Measurements from ENCODE around the gene NOC2L.
A peak's percentile ranks its signal among the peaks of the same experiment; 100 is the strongest.
"Not testable (repeated sequence)": the region's sequence is repeated elsewhere in the genome, so short reads cannot be mapped to it uniquely, and the experiment has no call there.

NOC2L gene

DNA sequence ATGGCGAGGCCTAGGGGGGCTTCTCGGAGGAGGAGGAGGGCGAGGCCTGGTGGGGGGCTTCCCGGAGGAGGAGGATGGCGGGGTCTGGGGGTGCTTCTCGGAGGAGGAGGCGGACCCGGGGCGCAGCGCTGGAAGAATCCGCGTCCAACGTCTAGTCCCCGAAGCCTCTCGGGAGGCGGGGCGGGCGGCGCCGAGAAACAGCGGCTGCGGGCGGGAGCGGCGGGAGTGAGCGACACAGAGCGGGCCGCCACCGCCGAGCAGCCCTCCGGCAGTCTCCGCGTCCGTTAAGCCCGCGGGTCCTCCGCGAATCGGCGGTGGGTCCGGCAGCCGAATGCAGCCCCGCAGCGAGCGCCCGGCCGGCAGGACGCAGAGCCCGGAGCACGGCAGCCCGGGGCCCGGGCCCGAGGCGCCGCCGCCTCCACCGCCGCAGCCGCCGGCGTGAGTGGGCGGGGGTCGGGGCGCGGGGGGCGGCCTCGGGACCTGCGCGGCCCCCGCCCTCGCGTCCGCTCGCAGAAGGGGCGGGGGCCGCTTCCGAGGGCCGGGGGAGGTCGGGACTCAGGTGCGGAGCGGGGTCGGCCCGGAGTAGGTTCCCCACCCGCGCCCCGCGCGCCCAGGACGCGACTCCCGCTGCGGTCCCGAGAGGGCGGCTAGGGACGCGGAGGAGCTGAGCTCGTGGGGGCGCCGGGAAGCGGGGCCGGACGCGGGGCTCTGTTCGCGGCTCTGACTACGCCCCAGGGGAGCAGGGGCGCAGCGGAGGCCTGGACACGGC, 1.5 kb upstream of the NOC2L start, which contains the start of gene KLHL17:
TSS of gene KLHL17 (plus strand) at position 222 of the 769 bp plus-strand sequence. CDS start at position 332, 110 bp downstream.
- peak; percentile 47 for DNase-seq

DNA sequence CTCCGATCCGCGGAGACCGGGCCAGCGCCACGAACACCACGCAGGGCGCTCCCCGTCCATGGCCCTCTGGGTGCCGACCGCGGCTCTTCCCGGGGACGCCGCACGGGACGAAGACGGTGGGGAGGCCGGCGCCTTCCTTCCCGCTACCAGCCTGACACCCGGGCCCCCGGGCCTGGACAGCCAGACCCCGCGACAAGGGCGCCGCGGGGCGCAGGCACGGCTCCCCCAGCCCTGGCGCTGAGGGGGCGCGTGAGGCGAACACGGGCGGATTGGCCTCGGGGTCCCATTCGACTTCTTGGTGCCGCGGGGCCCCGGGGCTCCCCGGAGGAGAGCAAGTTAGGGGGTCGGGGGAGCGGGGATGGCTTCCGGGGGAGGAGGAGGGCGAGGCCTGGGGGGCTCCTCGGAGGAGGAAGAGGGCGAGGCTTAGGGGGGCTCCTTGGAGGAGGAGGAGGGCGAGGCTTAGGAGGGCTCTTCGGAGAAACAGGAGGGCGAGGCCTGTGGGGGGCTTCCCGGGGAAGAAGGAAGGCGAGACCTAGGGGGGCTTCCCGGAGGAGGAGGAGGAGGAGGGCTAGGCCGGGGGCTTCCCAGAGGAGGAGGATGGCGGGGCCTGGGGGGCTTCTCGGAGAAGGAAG, 791 bp upstream of the NOC2L start:
- DNase-seq, result no peak

DNA sequence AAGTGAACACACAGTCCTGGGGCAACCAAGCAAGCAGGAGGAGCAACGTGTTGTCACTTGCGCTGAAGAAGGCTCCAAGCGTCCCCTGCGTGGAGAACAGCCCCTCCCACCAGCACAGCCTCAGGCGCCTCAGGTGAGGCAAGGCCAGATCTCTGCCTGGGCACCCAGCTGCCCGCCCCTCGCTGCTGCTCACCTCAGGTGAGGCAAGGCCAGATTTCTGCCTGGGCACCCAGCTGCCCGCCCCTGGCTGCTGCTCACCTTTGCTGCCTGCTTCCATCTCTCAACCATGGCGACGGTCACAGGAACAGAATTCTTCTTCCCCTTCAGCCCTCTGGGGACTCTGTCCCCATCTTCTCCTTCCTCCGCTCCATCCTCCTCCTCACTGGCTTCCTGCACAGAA, 2.4 kb downstream of the NOC2L start:
- DNase-seq, result no peak

DNA sequence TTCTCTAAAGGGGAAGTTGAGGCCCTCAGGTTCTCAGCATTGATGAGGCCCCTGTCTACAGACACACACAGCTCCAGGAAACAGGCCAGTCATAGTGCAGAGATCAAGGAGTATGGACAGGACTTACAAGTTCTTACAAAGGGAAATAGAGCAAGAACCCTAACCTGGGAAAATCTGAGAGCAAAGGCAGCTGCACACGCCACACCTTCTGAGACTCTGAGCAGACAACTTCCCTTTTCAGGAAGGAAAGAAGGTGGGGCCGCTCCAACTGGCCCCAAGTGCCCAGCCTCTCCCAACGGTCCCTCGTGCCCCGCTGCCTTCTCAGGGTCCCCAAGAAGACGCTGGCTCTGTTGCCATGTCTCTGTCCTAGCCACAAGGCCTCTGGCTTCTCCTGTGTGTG, 3.6 kb downstream of the NOC2L start:
- no peak for DNase-seq

DNA sequence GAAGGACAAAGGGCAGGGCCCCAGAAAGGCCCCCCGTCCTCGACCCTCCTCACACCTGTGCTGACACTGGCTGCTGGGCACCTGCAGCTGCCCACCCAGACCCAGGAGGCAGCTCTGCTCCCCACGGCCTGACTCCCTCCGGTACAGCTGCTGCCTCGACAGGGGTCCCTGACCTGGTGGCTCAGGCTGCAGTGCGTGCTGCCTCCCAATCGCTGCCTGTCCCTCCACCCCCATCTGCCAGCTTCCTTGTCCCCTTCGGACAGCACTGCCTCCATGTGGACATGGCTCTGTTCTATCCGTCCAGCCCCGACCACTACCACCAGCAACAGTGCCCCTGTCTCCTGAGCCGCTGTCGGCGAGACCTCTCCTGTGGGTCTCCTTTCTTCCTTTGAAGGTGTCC, 4.1 kb downstream of the NOC2L start:
- DNase-seq, result no peak

DNA sequence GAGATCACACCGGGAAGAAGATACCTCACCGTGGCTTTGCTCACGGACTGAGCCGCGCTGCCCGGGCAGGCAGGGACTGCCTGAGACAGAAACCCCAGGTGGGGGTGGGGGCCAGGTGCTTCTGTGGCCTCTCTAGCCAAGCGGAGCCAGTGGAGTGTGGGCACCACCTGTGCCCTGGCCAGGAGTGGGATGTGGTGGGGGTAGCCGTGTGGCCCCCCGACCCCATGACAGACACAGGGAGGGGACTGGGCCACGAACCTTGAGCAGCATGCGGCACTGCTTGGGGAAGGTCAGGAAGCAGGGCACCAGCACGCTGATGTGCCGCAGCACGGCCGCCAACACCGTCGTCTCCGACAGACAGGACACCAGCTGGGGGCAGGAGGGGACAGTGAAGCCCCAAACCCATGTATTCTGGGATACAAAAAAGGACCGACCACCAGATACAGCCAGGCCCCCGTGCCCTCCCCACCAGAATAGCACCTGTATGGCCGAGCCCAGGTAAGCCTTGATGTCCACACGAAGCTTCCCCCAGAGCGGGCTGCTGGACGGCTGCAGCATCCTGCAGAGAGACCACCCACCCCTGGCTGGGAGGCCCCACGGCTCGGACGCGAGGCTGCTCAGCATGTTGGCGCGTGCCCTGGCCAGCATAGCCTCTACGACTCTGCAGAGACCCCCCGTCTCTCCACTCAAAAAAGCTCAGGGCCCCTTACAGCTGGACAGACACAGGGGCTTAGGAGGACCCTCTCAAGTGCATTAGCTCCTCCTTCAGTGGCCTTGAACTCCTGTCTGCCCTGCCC, 5.3 kb downstream of the NOC2L start:
- DNase-seq, result no peak

DNA sequence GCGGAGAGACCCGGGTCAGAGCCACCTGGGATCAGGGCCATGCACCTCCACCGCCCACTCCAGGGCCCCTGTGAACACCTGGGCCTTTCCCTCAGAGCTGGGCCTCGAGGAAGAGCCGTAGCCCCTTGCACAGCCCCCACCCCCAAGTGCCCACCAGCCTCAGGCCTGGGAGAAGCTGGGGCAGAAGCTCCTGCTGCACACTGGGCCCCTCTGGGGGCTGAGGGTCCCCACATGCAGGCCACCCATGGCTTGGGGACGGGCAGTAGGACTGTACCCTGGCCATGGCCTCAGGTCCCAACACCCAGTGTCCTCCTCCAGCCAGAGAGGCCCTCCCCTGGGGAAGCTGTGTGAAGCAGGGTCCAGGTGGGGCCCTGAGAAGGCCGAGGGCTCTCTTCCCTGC, 6.5 kb downstream of the NOC2L start:
- DNase-seq, result no peak

DNA sequence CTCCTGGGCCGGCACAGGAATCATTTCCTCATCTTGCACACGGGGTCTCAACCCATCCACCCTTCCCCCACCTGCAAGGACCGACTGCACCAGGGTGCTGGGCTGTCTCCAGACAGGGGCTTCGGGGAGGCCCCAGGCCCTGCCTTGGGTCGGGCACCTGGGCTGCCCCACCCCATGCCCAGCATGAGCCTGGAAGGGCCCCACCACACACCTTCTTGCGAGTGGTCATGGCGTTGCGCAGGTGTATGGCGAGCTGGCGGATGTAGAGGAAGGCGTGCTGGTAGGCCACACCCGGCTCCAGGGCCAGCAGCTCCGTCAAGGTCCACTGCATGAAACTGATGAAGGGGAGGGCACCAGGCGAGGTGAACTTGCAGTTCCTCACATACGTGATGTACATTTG, 6.9 kb downstream of the NOC2L start:
- no peak for DNase-seq

DNA sequence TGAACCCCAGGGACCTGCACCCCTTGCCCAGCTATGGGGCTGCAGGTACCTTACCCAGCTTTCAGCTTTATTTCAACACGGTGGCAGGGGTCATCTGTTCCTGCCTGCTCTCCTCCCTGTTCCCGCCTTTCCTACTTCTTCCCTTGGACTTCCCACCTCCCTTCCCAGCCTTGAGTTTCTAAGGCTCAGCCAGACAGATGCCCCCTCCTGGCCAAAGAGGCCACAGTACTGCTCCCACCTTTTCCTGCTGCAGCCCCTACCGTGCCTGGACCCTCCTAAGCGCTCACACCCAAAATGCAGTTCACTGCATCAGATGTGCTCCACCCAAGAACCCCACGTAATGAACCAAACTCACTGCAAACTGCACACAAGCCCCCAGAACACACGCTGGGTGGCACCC, 7.7 kb downstream of the NOC2L start:
- DNase-seq, result no peak

DNA sequence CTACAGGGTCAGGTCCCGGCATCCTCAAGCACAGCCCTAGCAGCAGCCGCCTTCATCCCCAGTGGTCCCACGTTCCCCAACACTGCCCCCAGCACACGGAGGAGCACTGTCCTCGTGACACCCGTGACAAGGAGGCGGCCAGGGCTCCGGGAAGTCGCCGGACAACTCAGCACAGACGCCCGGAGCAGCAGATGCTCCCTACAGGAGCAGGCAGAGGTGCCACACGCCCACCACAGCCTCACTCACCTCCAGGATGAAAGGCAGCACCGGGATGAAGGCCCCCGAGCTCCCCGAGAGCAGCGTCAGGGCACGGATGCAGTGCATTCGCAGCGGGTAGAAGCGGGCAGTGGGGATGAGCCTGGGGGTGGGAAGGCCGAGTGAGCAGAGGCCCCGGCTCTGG, 8.2 kb downstream of the NOC2L start:
- no peak for DNase-seq

DNA sequence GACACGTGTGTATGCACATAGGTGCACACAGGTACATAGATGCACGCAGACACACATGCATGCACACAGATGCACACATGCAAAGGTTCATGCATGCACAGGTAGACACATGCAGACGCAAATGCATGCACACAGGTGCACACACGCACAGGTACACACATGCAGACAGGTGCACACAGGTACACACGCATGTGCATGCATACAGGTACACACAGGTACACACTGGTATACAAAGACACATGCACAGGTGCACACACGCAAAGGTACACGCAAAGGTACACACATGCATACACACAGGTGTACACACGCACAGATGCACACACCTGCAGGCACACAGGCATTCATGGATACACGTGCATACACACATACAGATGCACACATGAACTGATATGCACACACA, 8.8 kb downstream of the NOC2L start:
- DNase-seq, result no peak

DNA sequence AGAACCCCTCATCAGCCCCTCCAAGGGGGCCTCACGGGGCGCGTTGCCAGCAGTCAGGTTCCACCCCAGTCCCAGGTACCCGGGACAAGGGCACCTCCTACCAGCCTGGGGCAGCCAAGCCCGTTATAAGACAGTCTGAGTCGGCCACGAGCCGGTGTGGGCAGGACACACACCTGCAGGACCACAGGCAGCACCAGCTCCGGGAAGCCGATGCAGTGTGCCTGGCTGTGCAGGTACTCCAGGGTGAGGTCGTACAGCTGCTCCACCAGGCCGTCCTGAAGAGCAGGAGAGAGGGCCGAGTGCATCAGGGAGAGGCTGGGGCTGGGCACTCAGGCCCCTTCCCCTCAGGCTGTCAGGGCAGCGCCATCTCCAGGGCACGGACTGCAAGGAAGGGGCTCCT, 11.1 kb downstream of the NOC2L start:
- no peak for DNase-seq

DNA sequence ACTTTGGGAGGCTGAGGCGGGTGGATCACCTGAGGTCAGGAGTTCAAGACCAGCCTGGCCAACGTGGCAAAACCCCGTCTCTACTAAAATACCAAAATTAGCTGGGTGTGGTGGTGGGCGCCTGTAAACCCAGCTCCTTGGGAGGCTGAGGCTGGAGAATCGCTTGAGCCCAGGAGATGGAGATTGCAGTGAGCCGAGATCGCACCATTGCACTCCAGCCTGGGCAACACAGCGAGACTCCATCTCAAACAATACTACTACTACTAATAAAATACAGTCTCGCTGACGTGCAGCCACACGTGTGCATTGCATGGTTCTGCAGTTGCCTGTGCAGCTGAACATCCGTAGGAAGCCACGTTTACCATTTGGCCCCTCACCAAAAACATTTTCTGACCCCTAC, 12.2 kb downstream of the NOC2L start:
- DNase-seq, result not testable (repeated sequence)

DNA sequence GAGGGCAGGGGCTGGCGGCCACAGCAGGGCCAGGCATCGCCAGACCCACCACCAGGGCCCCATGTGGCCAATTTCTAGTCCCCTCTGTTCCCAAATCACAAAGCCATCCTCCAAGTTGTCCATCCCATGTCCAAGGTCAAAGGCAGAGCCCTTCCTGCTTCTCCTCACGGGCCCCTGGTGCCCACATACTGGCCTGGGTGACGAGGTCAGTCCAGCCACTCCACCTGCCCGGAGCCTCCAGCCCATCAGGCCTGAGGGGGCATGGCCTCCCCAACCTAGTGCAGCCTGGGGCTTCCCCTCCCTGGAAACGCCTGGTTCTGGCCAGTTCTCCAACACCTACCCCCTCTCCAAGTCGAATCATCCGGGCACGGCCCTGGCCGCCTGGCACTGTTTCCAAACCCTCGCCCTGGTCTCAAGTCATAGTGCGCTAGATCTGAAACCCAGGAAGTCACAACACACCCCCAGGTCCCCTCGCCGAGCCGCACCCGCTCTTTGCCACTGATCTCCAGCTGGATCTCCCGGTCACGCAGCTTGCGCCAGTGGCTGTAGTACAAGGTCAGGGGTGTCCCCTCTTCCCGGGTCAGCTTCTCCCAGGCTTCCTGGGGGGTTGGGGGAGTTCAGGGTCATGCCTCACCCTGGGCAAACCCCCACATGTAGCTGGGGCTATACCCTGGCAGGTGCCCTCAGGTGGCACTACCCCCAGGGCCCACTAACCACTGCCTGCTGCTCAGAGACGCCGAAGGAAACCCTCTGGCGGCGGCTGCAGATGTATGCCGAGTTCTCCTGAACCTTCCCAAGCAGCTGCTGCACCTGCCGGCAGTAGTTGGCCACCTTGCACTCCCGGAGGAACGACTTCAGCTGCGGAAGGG, 13.1 kb downstream of the NOC2L start:
- DNase-seq, result no peak

DNA sequence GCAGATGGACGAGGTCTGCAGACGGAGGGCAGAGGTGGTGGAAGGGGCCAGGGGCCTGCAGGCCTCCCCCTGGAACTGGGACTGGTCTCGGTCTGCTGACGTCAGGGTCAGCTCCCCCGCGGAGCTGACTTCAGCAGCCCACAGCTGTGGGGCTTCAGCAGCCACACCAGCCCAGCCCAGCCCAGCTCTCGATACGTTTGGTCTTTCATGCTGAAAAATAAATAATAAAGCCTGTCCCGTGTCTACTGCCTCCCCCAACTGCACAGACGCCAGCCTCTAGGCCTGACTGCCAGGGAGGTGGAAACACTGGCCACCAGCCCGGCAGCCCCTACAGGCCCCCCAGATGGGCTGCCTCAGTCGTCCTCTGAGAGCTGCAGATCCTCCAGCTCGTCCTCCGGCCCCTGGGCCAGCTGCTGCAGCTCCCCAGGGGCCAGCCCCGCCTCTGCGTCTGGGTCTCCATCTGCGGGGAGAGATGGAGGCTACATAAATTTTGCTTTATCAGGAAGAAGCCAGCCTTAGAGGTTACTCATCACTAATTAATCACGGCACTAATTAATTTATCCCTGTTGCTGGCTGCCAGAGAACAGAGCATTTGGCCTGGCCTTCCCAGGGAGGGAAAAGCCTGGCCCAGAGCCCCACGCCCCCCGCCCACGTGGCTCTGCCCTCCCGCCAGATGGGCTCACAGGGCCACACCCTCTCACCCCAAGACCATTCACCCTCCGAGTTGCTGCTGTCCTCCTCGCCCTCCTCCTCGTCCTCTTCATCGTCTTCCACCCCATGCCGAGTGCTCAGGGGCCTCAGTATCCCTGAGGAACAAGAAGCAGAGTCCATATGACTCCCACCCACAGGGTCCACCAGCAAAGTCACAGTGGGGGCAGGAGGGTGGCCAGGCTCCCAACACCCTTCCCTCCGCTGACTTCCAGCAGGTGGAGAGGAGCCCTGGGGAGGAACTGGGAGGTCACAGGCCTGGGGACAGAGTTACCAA, 14.4 kb downstream of the NOC2L start:
- no peak for DNase-seq

DNA sequence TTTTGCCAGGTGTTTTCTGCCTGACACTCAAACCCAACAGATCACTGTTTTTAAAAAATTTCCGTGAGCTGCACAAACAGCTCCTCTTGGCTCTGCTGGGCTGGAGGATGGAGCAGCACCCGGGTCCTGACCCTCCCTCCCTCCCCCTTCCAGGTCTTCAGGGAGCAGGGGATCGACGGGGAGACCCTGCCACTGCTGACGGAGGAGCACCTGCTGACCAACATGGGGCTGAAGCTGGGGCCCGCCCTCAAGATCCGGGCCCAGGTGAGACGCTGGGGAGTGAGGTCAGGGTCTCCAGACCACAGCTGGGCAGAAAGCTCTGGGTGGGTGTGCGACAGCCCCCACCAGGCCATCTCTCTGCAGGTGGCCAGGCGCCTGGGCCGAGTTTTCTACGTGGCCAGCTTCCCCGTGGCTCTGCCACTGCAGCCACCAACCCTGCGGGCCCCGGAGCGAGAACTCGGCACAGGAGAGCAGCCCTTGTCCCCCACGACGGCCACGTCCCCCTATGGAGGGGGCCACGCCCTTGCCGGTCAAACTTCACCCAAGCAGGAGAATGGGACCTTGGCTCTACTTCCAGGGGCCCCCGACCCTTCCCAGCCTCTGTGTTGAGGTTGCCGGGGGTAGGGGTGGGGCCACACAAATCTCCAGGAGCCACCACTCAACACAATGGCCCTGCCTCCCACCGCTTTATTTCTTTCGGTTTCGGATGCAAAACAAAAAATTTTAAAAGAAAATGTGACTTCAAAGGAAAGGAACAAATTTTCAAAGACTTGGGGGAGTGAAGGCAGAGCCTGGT, 15.3 kb downstream of the NOC2L start:
- no peak for DNase-seq

DNA sequence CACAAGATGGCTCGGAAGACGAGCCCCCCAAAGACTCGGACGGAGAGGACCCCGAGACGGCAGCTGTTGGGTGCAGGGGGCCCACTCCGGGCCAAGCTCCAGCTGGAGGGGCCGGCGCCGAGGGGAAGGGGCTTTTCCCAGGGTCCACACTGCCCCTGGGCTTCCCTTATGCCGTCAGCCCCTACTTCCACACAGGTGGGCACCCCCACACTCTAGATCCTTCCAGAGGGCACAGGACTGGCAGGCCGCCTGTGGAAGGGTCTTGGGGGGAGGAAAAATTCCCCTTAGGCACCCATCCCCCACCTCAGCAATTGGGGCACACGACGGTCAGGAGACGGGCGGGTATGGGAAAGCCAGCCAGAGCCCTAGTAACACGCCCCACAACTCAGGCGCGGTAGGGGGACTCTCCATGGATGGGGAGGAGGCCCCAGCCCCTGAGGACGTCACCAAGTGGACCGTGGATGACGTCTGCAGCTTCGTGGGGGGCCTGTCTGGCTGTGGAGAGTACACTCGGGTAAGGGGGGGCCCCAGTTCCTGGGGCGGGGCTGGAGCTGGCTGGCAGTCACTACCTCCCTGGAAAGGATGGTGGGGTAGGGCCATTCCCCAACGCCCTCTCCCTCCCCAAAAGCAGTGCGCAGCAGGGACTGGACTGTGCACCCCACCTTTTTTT, 16.1 kb downstream of the NOC2L start:
- DNase-seq, result no peak

DNA sequence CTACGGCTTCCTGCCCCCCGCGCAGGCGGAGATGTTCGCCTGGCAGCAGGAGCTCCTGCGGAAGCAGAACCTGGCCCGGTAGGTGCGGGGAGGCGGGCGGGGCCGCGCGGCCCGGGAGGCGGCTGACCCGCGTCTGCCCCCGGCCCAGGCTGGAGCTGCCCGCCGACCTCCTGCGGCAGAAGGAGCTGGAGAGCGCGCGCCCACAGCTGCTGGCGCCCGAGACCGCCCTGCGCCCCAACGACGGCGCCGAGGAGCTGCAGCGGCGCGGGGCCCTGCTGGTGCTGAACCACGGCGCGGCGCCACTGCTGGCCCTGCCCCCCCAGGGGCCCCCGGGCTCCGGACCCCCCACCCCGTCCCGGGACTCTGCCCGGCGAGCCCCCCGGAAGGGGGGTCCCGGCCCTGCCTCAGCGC, 16.6 kb downstream of the NOC2L start:
- DNase-seq, result peak; percentile 35

DNA sequence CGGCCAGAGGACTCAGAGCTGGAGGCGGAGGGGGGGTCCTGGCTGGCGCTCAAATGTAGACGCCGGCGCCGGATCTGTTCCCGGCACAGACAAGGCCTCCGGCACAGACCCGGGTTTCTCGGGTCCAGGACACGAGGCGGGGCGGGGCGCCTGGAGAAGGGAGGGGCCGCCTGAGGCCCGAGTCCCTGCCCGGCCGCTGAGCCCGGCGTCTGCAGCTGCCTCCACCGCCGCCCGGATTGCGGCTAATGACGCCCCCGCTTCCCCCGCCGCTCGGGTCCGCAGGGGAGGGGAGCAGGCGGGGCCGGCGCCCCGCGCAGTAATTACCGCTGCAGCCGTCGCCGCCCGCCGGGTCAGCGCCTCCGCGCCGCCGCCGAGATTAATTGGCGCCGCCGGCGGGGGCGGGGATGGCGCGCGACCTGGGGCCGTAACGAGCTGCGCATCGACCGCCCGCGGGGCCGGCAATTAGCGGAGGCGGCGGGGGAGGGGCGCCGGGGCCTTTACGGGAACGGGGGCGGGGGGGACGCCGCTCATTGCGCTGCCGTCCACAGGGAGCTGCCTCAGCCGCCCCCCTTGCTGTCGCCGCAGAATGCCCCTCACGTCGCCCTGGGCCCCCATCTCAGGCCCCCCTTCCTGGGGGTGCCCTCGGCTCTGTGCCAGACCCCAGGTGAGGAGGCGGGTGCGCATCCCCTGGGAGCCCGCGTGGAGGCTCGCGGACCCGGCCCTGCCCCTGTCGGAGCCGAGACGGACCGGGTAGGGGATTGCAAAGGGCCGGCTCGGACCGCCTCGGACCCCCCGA, 17.3 kb downstream of the NOC2L start:
- DNase-seq, result peak; percentile 82
